Tibial nerve (tissue), 4 donors: Measurements from ENCODE around the gene PRIM1. TPM values are rescaled to one million over a fixed set of nuclear protein-coding genes. Genes with fewer than 3 reads are reported as not detected.
"Not testable (repeated sequence)": the region's sequence is repeated elsewhere in the genome, so short reads cannot be mapped to it uniquely, and the experiment has no call there.

Experiments used
- DNase-seq, 2 donors: peaks; one replicate each; pipeline ENCODE4 v3.0.0-alpha.2; 2019; ENCODE audit warnings: low spot score in 2 of 2
- H3K27ac ChIP-seq, 4 donors: fragments of 200-600 bp; sonication (generic) in 3 of 4; one replicate each; pipeline ENCODE4 v1.5.1; 2017 to 2019; ENCODE audit warnings: mild to moderate bottlenecking in 1 of 4
- H3K27me3 ChIP-seq, 2 donors: fragments of 200-600 bp; sonication (generic) in 1 of 2; one replicate each; pipeline versions ENCODE4 v1.5.1 to v1.6.0; 2017 to 2019
- H3K36me3 ChIP-seq, 3 donors: fragments of 200-600 bp; sonication (generic); one replicate each; pipeline ENCODE4 v1.5.1; 2018 to 2019
- H3K4me1 ChIP-seq, 4 donors: fragments of 200-600 bp; sonication (generic) in 3 of 4; one replicate each; pipeline ENCODE4 v1.5.1; 2017 to 2019
- H3K4me3 ChIP-seq, 4 donors: fragments of 200-600 bp; sonication (generic) in 3 of 4; one replicate each; pipeline ENCODE4 v1.5.1; 2017 to 2019; ENCODE audit warnings: mild to moderate bottlenecking in 1 of 4, moderate library complexity in 1 of 4
- H3K9me3 ChIP-seq, 4 donors: fragments of 200-600 bp; sonication (generic) in 3 of 4; one replicate each; pipeline ENCODE4 v1.5.1; 2017 to 2019
- EP300 ChIP-seq, 2 donors: sonication (generic); formaldehyde crosslinking; IDR thresholded peaks; one replicate each; pipeline ENCODE4 v1.6.1; 2017; ENCODE audit warnings: antibody characterized with exemption in 2 of 2, mild to moderate bottlenecking in 1 of 2
- POLR2A ChIP-seq, 2 donors: fragments of 450-650 bp; IDR thresholded peaks; one replicate each; pipeline ENCODE4 v1.6.1; 2017; ENCODE audit warnings: antibody characterized with exemption in 2 of 2, mild to moderate bottlenecking in 2 of 2, moderate library complexity in 2 of 2
- WGBS, 2 donors: methylation state at CpG; one replicate each; pipeline ENCODE4 v1.1.5; 2018; 5-methylcytosine and 5-hydroxymethylcytosine counted together
- total RNA-seq, 4 donors: library from RNA; depleted of rRNA; stranded (reverse); fragments of >200 nt; gene quantifications; one replicate each; pipeline ENCODE4 v1.1.0, GENCODE V29; 2016
- TF ChIP-seq, protein P1 (sequence below), 5 experiments: fragments of 200-600 bp in 3 of 5; fragments of 450-650 bp in 2 of 5; sonication (generic) in 3 of 5; IDR thresholded peaks; one replicate each; pipeline ENCODE4 v1.5.1; 2016 to 2019; ENCODE audit warnings: antibody characterized with exemption in 5 of 5, mild to moderate bottlenecking in 3 of 5, moderate library complexity in 2 of 5

PRIM1 gene
- total RNA-seq, 4 donors from 2014 or later, result 2.4 to 10.1 (median 6.1) TPM

DNA sequence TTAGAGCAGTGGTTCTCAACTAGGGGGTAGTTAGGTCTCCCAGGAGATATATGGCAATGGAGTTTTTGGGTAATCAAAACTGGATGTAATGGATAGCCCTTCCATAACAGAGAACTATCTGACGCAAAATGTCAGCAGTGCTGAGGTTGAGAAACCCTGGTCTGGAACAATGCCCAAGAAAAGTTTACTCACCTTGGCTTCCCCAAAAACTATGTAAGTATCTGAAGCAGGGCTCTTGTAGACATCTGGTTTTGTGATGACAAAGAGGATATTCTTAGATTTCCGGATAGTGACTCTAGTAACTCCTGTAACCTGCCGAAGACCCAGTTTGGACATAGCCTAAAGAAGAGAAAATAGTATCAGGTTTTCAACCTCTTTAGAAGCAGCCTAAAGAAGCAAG lies 38.8 kb downstream of the PRIM1 start:
- TF ChIP-seq POLR2A (IDR thresholded peaks at IDR 0.05), result no peak
- no peak for TF ChIP-seq EP300 (IDR thresholded peaks at IDR 0.05)
- TF ChIP-seq, protein P1, sequence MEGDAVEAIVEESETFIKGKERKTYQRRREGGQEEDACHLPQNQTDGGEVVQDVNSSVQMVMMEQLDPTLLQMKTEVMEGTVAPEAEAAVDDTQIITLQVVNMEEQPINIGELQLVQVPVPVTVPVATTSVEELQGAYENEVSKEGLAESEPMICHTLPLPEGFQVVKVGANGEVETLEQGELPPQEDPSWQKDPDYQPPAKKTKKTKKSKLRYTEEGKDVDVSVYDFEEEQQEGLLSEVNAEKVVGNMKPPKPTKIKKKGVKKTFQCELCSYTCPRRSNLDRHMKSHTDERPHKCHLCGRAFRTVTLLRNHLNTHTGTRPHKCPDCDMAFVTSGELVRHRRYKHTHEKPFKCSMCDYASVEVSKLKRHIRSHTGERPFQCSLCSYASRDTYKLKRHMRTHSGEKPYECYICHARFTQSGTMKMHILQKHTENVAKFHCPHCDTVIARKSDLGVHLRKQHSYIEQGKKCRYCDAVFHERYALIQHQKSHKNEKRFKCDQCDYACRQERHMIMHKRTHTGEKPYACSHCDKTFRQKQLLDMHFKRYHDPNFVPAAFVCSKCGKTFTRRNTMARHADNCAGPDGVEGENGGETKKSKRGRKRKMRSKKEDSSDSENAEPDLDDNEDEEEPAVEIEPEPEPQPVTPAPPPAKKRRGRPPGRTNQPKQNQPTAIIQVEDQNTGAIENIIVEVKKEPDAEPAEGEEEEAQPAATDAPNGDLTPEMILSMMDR (IDR thresholded peaks at IDR 0.05), result no peak
- Histone ChIP-seq H3K4me3 (no peak overlapping the region), H3K4me1 (peaks cover 0 to 38% (median 24%) of the 10 kb centered on the region in 4 donors), H3K36me3 (peaks cover 8 to 58% (median 22%) of the 10 kb centered on the region in 3 donors), H3K9me3 (no peaks in the 10 kb centered on the region), H3K27ac (no peak overlapping the region), H3K27me3 (no peaks in the 10 kb centered on the region)
- WGBS, 2 donors, result 90 to 93% methylated on average over 3 of the region's 3 CpGs
- DNase-seq, result no peak

DNA sequence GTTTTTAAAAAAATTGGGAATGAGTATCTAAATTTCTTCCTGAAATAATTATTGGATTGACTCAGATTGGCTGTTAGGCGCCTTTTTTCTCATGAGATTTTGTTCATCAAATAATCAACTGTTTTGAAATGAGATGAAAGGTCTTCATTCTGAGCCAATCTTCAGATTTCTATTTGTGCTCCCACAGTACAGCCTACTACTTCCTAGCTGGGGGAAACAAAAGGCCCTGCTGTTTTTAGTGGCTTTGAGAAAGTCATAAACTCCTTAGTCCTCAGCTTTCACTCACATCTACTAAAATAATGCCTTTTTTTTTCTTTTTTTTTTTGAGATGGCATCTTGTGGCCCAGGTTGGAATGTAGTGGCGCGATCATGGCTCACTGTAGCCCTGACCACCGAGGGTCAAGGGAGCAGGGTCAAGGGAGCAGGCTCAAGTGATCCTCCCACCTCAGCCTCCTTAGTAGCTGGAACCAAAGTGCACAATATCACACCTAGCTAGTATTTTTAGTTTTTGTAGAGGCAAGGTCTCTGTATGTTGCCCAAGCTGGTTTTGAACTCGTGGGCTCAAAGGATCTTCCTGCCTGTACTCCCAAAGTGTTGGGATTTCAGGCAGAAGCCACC lies 42.3 kb downstream of the PRIM1 start:
- Histone ChIP-seq H3K4me1 (peaks cover 0 to 11% (median 0%) of the 10 kb centered on the region in 4 donors), H3K4me3 (no peak overlapping the region), H3K36me3 (peaks cover 8 to 36% (median 22%) of the 10 kb centered on the region in 3 donors), H3K27ac (peak overlapping the region in 3 of 4 donors; percentile 45 to 87 (median 73)), H3K9me3 (no peaks in the 10 kb centered on the region), H3K27me3 (no peaks in the 10 kb centered on the region)
- TF ChIP-seq, protein P1 (IDR thresholded peaks at IDR 0.05), result no peak
- TF ChIP-seq POLR2A (IDR thresholded peaks at IDR 0.05) (no peak), EP300 (IDR thresholded peaks at IDR 0.05) (no peak)
- WGBS, 2 donors, result 57 to 60% methylated on average over 5 of the region's 5 CpGs
- no peak for DNase-seq

DNA sequence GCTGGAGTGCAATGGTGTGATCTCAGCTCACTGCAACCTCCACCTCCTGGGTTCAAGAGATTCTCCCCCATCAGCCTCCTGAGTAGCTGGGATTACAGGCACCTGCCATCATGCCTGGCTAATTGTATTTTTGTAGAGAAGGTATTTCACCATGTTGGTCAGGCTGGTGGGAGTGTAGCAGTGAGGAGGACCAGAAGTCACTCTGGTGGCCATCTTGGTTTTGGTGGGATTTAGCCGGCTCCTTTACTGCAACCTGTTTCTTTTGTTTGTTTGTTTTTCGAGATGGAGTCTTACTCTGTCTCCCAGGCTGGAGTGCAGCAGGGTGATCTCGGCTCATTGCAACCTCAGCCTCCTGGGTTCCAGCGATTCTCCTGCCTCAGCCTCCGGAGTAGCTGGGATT lies 47.6 kb downstream of the PRIM1 start:
- not testable (repeated sequence) for DNase-seq, H3K36me3 ChIP-seq, H3K9me3 ChIP-seq, H3K27me3 ChIP-seq, H3K4me3 ChIP-seq, H3K4me1 ChIP-seq, H3K27ac ChIP-seq
- 85 to 87% methylated on average over 5 of the region's 5 CpGs for WGBS, 2 donors

DNA sequence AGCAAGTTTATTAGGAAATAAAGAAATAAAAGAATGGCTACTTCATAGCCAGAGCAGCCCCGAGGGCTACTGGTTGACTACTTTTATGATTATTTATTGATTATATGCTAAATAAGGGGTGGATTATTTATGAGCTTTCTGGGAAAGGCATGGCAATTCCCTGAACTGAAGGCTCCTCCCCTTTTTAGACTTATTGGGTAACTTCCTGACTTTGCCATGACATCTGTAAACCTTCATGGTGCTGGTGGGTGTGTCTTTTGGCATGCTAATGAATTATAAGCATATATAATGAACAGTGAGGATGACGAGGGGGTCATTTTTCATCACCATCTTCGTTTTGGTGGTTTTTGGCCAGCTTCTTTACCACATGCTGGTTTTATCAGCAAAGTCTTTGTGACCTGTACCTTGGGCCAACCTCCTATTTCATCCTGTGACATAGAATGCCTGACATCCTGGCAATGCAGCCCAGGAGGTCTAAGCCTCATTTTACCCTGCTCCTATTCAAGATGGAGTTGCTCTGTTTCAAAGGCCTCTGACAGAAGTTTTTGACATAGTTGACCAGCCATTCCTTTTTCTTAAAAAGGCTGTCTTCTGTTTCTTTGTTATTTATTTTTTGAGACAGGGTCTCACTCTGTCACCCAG lies 53.0 kb downstream of the PRIM1 start:
- TF ChIP-seq POLR2A (IDR thresholded peaks at IDR 0.05) (no peak), EP300 (IDR thresholded peaks at IDR 0.05) (no peak)
- TF ChIP-seq, protein P1 (IDR thresholded peaks at IDR 0.05), result no peak
- DNase-seq, result no peak
- Histone ChIP-seq H3K4me3 (no peak overlapping the region), H3K4me1 (no peaks in the 10 kb centered on the region), H3K27ac (no peak overlapping the region), H3K36me3 (no peaks in the 10 kb centered on the region), H3K27me3 (no peaks in the 10 kb centered on the region), H3K9me3 (no peaks in the 10 kb centered on the region)
- 65 to 77% methylated on average over 3 of the region's 3 CpGs for WGBS, 2 donors

DNA sequence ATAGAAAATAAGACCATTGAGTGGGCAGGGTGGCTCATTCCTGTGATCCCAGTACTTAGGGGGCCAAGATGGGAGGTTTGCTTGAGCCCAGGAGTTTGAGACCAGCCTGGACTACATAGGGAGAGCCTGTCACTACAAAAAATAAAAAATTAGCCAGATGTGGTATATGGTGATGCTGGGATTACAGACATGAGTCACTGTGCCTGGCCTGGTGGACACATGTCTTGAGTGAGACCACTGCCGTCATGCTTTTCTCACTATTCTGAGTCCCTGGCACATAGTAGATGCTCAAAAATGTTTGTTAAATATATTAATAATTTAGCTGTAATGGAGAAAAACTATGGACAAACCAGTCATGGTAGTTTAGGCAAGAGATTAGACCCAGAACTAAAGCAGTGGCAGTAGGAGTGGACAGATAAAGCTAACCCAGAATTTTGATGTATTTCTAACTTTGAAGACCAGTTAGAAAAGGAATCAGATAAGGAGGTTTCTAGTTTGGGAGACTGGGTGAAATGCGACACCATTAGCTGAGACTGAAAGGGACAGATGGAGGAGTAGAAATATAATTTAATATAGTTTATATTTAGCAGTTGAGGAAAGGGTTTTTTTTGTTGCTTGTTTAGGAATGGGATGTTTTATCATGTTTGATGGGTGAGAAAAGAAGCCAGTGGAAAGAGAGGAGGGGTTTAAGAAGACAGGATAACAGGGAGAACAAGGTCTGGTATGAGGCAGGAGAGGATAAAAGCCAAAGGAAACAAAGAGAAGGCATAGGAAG lies 56.6 kb downstream of the PRIM1 start:
- TF ChIP-seq, protein P1 (IDR thresholded peaks at IDR 0.05), result no peak
- no peak for TF ChIP-seq POLR2A (IDR thresholded peaks at IDR 0.05)
- TF ChIP-seq EP300 (IDR thresholded peaks at IDR 0.05), result no peak
- no peak for DNase-seq

More for the DNA sequence above, 56.6 kb downstream of the PRIM1 start:
- Histone ChIP-seq H3K4me1 (no peaks in the 10 kb centered on the region), H3K4me3 (no peak overlapping the region), H3K27ac (no peak overlapping the region), H3K27me3 (no peaks in the 10 kb centered on the region), H3K36me3 (no peaks in the 10 kb centered on the region), H3K9me3 (no peaks in the 10 kb centered on the region)
- 71 to 72% methylated on average over 2 of the region's 2 CpGs for WGBS, 2 donors
